ENCODE data around the gene UBQLN4.

Gene UBQLN4

GRCh38 chr1:156053768-156054499 is at the start of gene UBQLN4:
TSS of gene UBQLN4 (minus strand) at chr1:156053798. CDS start at chr1:156053701, 97 bp downstream.
- no peak for FAIRE-seq

- FAIRE-seq, result no peak
Measured at GRCh38 chr1:156102633-156103511, 49.3 kb upstream of the UBQLN4 start.

- no peak for FAIRE-seq
Measured at GRCh38 chr1:156101880-156102279, 48.3 kb upstream of the UBQLN4 start.

- no peak for FAIRE-seq
Measured at GRCh38 chr1:156100205-156100995, 46.8 kb upstream of the UBQLN4 start.

GRCh38 chr1:156099282-156099681 is 45.7 kb upstream of the UBQLN4 start:
- FAIRE-seq, result no peak

GRCh38 chr1:156098784-156099183 is 45.2 kb upstream of the UBQLN4 start:
- FAIRE-seq, result no peak

GRCh38 chr1:156097499-156098178 is 44.0 kb upstream of the UBQLN4 start:
- no peak for FAIRE-seq

- no peak for FAIRE-seq
Measured at GRCh38 chr1:156096640-156097391, 43.2 kb upstream of the UBQLN4 start.

GRCh38 chr1:156095906-156096508 is 42.4 kb upstream of the UBQLN4 start:
- FAIRE-seq, result no peak

- no peak for FAIRE-seq
Measured at GRCh38 chr1:156091610-156092009, 38.0 kb upstream of the UBQLN4 start.

GRCh38 chr1:156090840-156091188 is 37.2 kb upstream of the UBQLN4 start:
- FAIRE-seq, result no peak

GRCh38 chr1:156090138-156090839 is 36.7 kb upstream of the UBQLN4 start:
- no peak for FAIRE-seq

- no peak for FAIRE-seq
Measured at GRCh38 chr1:156089704-156090103, 36.1 kb upstream of the UBQLN4 start.

- no peak for FAIRE-seq
Measured at GRCh38 chr1:156086256-156086662, 32.7 kb upstream of the UBQLN4 start.

- FAIRE-seq, result no peak
Measured at GRCh38 chr1:156083800-156084790, 30.5 kb upstream of the UBQLN4 start.

- no peak for FAIRE-seq
Measured at GRCh38 chr1:156082309-156083091, 28.9 kb upstream of the UBQLN4 start, which contains the start of gene MEX3A. TSS of gene MEX3A (minus strand) at chr1:156082465. CDS start at chr1:156081998, 467 bp downstream.

- no peak for FAIRE-seq
Measured at GRCh38 chr1:156081917-156082308, 28.3 kb upstream of the UBQLN4 start.

- FAIRE-seq, result no peak
Measured at GRCh38 chr1:156081180-156081916, 27.8 kb upstream of the UBQLN4 start.
